NCI-H2227 treated with DMSO at 0.1 percent for 48 hours (cell line): ENCODE results near the gene ANKS1A.
A peak's percentile ranks its signal among the peaks of the same experiment; 100 is the strongest.
"Not testable (repeated sequence)": the region's sequence is repeated elsewhere in the genome, so short reads cannot be mapped to it uniquely, and the experiment has no call there.

ENCODE experiments used
- DNase-seq: peaks from one replicate; lab custom pipeline; 2025; lab: John Stamatoyannopoulos, UW

The ANKS1A gene

DNA sequence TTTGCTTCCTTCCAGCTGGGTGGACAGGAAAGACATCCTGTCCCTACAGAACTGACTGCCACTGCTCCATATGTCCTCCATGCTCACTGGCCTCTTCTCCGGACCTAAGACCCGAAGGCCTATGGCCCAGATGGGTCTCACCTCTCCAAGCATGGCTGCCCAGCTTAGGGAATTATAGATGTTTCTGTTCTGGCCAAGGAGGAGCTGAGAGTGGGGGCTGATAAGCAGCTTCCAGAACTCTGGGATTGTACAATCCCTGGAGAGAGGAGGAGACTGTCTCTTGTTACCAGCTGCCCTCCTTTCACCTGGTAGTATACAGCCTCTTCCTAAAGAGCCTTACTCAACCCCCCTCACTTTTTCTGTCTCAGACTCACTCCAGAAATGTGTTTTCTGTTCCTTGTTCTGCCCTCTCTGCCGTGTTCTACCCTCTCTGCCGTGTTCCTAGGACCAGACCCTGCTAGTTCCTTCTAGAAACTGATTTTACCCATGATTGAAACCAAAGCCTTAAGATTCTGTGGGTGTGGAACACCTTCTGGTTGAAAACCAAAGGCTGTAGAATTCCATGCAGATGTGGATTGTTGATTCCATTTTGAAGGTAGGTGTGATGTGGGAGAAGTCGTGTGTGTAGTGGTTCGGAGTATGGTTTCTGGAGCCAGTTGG, 28.7 kb downstream of the ANKS1A start:
- no peak for DNase-seq

DNA sequence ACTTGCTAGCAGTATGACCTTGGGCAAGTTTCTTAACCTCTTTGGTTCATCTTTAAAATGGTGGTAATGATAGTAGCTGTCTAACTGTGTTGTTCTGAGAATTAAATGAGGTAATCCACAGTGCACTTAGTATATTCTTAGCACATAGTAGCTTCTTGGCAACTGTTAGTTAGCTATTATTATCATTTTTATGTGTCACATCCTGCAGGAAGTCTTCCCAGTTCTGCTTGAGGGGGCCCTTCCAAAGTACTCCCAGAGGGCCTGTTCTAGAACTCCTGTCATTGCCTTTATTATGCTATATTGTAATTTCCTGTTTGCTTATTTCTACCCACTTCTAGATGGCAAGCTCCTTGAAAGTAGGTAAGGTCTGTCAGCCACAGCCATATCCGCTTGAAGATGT, 30.6 kb downstream of the ANKS1A start:
- no peak for DNase-seq

DNA sequence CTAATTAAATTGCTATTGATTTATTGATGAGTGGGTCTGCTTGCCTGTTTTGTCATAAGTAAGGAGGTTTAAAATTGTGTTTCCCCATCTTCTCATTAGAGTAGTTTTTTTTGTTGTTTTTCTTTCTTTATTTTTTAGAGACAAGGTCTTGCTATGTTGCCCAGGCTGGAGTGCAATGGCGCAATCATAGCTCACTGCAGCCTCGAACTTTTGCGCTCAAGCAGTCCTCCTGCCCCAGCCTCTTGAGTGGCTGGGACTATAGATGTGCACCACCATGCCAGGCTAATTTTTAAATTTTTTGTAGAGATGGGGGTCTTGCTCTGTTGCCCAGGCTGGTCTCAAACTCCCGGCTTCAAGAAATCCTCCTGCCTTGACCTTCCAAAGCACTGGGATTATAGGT, 31.0 kb downstream of the ANKS1A start:
- no peak for DNase-seq

DNA sequence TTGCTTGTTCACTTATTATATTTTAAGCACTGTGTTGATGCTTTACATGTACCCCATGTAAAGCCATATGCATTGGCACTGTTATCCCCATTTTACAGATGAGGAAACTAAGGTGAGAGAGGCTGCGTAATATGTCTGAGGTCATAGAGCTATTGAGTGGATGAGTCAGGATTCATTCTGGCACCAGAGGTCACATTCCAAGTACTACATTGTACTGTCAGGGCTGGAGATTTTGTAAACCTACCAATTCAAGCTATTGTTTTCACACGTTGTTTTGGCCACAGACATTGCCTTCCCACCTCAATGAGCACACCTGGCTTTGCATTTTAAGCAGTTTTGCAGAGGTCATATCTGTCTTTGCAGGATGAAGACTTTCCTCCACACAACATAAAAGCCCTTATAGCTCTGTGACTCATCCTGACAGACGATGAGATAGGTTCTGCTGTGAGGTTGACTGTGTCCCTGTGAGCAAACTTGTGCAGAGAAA, 33.2 kb downstream of the ANKS1A start:
- DNase-seq: no peak

DNA sequence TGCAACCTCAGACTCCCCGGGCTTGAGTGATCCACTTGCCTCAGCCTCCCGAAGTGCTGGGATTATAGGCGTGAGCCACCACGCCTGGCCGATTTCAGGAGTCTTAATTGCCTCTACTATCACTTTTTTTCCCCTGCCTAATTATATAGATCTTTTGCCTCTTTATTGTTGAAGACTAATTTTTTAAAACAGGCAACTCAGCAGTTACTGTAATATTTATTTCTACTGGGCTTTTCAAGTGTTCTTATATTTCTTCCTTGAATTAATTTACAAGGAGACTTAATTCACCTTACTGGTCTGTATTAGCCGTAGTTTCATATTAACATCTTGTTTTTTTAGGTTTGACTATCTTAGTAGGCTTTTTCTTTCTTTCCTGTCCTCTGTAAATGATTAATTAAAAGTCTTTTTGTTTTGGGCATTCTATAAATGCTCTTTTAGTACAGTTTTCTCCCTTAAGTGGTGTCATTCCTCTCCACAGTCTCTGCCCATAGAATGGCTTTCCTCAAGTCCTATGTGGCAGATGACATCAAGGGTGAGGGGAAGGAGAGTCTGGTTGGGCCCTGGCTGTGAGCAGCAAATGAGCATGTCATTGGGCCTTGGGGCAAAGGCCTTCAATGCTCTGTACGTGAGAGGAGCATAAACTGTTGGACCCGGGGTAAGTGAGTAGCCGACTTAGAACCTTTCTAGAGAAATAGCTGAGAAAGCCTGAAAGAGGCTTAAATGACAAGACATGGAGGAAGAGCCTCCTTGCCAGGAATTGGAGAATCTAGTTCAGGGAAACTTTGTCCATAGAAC, 36.0 kb downstream of the ANKS1A start:
- no peak for DNase-seq

DNA sequence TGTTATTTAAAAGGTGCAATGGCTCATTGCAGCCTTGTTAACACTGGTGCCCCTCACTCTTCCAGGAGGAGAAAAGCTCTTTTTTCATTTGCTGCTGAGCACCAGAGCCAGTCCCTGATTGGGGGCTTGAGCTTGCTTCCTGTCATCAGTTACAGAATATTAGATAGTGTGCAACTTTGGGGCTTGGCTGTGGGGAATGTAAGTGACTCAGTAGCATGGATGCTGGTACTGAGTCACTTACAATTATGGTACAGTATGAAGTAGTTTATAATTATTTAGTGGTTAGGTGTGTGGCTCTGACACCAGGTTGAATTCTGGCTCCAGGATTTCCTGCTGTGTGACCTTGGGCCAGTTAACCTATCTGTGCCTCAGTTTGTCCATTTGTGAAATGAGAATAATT, 37.6 kb downstream of the ANKS1A start:
- DNase-seq: no peak

DNA sequence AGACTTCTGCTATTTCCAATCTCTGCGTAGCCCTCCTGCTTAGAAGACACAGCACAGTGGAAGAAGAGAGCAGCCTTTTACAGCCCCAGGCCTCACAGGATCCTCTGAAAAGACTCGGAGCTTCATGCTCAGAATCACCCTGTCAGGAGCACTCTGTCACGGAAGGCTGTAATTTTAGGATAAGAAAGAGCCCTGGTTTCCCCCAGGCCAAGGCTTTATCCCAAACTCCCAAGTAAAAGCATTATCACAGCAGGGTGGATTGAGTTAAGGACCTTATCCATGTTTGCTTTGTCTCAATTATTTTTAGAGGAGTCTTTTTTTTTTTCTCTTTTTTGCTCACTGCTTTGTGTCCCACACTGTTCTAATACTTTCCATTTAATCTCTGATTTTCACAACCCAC, 39.2 kb downstream of the ANKS1A start:
- DNase-seq: peak; percentile 73

DNA sequence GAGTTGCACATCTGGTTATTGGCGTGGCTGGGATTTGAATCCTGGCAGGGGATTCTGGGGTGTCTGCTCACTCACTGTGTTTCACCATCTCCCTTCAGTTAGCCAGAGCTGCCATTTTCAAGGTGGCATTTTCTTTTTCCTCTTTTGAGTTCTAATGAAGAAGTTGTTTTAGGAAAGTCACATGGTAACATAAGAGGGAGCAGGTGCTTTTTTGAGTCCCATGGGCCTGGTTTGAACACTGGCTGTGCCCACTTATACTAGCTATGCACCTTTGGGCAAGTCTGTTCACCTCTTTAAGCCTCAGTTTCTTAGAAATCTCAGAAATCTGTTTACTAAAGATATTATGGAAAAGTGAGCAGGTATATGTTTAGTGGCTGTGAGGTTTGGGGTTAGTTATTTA, 39.6 kb downstream of the ANKS1A start:
- no peak for DNase-seq

DNA sequence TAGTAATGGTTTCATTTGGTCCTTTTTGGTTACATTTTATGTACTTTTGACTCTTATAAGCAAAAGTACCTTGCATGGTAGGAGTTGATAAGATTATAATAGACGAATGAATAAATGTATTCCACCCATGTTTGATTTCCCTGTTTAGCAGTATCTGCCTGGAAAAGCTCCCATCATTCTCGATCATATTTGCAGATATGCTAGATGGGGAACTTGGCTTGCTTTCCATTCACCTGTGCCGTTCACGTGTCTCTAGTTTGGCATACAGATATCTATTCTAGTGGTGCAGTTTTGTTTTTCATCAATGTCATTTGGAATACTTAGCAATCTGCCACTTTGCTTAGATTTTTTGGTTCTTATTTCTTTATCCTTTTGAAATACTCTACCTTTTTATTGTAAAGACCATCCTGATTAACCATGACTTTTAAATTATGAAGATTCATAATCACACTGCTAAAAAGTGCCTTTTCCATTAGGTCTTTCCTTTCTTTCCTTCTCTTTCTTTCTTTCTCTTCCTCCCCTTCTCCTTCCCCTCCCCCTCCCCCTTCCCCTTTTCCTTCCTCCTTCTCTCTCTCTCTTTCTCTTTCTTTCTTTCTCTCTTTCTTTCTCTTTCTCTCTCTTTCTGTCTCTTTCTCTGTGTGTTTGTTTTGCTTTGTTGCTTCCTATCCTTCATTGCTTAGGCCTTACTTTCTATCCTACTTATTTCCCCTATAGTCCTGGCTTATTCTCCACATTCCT, 40.4 kb downstream of the ANKS1A start:
- no peak for DNase-seq

DNA sequence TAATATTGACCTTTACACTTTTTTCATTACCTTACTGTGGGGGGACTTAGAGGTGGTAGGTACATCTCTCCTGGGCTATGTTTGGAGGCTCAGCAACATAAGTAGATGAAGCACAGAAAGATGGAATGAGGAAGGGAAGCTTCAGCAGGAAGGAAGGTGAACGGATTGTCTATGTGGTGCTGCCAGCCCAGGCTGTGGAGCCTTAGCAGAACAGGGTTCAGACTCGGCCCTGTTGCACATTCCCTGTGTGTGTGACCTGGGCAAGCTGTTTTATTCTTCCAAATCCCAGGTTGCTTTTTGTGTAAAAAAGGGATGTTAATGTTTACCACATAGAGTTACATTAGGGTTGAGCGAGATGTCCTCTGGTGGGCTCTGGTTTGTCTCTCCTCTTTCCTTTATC, 41.2 kb downstream of the ANKS1A start:
- no peak for DNase-seq

DNA sequence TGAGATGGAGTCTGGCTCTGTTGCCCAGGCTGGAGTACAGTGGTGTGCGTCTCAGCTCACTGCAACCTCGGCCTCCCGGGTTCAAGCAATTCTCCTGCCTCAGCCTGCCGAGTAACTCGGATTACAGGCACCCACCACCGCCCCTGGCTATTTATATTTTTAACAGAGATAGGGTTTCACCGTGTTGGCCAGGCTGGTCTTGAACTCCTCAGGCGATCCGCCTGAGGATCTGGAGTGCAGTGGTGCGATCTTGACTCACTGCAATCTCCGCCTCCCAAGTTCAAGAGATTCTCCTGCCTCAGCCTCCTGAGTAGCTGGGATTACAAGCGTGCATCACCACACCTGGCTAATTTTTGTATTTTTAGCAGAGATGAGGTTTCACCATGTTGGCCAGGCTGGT, 43.1 kb downstream of the ANKS1A start:
- DNase-seq: not testable (repeated sequence)

DNA sequence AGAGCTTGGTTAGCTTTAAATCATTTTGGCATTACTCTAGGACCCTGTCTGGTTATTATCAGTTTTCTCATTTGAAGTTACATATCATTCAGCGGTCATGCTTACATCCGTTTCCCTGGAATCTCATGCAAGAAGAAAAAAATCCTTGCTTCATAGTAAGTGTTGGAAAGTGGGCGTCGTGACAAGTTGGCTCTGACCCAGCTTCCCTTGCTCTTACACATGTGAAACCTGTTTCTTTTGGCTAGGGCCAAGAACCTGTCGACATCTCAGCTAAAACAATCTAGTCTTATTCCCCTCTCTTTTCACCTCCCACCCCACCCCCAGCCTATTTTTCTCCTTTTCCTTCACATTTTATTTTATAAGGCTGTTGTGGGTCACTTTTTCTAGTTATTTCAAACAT, 45.5 kb downstream of the ANKS1A start:
- no peak for DNase-seq

DNA sequence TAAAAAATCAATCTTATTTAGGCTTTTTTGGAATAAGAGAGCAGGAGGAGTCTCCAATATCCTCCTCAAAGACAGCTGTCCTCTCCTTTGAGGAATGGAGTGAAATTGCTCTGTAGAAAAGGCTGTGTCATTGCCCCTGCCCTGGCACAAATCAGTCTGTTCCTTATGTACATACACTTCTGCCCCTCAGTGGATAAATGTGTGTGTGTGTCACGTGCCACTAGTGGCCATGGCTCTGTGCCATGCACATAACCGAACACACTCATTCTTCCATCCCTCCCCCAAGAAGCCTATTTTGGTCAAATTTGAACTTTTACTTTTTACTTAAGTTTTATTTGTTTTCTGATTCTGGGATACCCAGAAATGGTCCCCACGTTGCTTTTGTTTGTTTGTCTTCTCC, 49.2 kb downstream of the ANKS1A start:
- DNase-seq: no peak

DNA sequence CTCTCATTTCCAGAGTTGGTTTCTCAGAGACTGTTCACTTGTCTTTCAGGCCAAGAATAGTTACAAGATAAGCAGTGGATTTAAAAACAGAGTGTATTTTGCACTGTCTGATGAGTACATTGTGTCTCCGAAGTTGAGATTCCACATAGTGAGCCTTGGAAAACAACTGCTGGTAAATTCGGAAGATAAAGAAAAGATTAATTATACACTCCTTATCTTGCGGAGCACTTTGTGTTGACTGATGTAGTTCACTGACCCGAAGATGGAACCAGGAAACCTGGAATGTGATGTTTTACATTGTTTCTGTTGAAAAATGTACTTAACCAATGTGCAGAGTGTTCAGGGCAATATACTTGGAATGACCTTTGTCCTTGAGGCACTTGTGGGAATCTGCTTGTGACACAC, 51.0 kb downstream of the ANKS1A start:
- no peak for DNase-seq

DNA sequence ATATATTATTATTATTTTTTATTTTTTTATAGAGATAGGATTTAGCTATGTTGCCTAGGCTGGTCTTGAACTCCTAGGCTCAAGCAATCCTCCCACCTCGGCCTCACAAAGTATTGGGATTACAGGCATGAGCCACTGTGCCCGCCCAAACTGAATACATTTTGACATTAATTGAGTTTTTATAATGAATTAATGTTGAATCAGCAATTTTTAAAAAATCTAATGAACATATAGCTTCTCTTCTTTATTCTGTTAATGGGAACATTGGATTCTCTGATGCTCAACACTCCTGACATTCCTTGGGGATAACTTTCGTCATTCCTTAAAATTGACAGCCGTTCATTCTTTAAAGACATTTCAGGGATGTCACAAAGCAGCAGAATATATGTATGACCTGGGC, 52.4 kb downstream of the ANKS1A start:
- DNase-seq: no peak

DNA sequence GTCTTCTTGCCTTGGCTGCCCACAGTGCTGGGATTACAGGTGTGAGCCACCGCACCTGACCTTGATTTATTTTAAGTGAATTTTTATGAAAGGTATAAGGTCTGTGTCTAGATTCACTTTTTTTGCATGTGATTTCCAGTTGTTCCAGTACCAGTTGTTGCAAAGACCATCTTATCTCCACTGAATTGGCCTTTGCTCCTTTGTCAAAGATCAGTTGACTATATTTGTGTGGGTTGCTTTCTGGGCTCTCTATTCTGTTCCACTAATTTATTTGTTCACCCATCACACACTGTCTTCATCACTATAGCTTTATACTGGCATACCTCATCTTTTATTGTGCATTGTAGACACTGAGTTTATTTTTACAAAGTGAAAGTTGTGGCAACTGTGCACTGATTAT, 56.3 kb downstream of the ANKS1A start:
- DNase-seq: no peak

DNA sequence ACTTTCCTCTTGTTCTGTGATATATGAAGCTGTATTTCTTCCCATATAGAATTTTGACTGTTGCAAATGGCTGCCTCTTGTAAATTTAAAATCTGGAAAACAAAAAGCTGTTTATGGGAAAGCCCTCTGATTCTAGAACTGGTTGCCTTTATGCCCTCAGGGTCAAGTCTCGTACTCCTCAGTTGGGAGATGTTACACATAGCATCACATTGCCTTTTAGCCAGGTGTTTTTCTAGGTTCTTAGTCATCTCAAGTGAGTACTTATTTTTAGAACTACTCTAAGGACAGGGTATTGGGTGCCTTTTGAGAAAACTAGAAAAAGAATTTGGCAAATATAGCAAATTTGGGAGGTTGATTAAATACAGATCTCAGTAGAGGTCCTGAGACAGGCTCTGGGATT, 58.5 kb downstream of the ANKS1A start:
- DNase-seq: no peak

DNA sequence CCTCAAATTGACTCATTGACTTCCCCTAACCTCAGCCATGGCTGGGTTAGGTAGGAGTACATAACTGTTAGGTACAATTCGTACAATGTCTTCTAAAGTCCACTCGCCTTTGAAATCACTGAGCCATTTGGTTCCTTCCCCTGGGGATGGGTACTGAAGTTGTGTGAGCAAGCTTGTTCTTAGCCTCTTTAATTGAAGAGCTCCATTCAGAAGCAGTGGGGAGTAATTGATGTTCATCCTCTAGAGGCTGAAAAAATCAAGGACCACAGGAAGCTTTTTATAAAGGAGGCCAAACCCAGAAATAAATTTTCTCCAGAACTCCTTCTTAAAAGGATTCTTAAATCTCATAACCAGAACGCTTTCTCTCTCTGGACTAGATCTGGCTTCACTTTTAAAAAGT, 60.6 kb downstream of the ANKS1A start:
- peak; percentile 9 for DNase-seq

DNA sequence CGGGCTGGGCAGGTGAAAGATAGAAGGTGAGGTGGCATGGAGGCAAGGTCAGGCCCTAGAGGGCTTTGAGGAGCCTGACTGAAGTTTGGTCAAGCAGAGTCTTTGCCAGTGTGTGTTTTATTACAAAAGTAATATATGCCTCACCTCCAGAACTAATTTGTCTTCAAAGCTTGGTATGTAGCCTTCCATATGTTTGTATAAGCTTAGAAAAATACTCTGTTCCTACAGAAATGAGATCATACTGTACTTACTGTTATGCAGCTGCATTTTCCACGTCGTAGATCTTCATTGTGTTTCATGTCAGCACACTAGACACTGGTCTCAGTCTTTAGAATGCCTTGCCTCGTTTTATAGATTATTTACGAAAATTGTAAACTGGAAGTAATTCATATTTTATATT, 61.8 kb downstream of the ANKS1A start:
- no peak for DNase-seq

DNA sequence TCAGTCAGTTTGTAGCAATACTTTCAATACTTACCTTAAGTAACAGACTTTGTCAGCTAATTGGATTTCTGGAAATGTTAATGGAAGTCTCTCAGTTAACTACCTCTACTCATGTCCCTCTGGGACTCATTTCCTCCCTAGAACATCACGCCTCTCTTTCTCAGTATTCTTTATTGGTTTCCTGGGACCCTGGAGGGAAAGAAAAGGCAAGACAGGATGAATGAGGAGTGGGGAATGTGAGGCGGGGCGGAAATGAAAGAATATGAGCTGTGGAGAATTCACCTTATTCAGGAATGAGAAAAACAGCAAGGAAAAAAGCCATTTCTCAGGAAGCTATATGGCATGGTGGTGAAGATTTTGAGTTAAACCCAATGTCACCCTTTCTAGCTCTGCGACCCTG, 62.7 kb downstream of the ANKS1A start:
- no peak for DNase-seq

DNA sequence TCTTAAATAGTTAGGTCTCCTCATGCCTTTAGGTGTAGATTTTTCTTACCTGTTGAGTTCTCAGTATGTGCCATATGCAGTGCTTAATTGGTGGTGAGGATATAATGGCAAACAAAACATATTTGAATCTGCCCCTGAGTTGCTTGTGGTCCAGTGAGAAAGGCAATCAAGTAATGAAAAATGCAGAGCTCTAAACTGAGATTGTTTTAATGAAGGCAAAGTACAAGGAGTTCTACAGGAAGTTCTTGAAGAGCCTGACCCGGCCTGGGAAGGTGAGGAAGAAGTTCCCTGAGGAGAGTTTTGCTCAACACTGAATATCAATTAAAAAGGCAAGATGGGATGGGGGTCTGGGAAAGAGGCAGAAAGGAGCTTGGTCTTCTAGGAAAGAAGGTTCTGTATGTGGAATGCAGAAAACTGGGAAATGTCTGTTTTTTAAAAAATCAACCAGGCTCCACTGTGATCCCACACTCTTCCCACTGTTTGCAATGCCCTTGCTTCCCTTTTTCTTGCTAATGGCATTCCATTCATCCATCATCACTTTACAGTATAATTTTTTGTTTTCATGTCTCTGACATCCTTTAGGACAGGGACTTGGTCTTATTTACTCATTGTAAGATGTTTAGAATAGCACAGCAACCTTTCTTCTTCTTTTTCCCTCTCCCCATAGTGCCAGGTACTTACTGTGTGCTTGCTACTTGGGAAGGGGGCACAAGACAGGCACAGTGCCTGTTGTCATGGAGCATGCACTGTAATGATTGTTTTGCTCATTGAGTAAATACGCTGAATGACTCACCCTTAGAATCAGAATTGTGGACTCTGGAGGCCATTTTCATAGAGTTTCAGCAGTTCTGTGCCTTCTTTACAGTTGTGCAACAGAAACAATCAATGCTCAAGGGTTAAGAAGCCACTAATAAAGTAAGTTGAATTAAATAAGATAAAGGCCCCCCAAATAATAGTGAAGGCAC, 64.3 kb downstream of the ANKS1A start:
- peak; percentile 19 for DNase-seq

DNA sequence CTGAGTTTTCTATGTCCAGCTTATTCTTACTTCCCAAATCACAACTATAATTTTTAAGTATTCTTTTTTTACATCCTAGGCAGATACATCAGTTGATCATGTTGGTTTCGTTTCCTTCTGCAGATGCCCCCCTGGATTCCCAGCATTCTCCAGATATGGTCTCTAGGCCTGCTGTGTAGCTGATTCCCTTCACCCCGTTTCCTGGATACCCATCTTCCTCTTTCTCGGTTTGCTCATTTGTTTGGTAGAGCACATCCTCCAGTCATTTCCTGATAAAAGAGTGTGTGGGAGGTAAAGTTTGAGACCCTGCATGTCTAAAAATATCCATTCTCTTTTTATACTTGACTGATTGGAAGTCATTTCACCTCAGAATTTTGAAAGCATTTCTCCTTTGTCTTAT, 66.4 kb downstream of the ANKS1A start:
- no peak for DNase-seq
